Measurements from ENCODE around the gene F2R.

DNA sequence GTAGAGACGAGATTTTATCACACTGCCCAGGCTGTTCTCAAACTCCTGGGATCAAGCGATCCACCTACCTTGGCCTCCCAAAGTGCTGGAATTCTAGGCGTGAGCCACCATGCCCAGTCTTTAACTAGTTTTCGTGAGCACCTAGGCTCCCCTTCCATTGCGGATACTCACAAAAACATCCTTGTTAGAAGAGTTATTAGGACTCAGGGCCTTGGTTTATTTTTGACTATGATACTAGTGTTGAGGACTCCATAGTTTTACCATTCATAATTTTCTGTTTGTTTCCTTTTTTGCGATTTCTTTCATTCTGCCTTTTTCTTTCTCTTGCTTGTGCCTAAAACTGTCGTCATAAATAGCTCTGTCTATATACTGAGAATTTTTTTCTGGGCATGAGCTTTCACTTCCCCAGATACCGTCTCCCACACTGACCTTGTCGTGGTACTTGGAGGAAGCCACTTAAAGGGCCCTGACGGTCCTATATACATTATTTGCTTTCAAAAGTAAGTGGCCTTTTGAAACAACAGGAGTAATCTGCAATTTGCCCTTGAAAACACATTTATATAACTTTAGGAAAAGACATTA, 5.2 kb downstream of the F2R start:
- TF ChIP-seq, protein P1, sequence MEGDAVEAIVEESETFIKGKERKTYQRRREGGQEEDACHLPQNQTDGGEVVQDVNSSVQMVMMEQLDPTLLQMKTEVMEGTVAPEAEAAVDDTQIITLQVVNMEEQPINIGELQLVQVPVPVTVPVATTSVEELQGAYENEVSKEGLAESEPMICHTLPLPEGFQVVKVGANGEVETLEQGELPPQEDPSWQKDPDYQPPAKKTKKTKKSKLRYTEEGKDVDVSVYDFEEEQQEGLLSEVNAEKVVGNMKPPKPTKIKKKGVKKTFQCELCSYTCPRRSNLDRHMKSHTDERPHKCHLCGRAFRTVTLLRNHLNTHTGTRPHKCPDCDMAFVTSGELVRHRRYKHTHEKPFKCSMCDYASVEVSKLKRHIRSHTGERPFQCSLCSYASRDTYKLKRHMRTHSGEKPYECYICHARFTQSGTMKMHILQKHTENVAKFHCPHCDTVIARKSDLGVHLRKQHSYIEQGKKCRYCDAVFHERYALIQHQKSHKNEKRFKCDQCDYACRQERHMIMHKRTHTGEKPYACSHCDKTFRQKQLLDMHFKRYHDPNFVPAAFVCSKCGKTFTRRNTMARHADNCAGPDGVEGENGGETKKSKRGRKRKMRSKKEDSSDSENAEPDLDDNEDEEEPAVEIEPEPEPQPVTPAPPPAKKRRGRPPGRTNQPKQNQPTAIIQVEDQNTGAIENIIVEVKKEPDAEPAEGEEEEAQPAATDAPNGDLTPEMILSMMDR (IDR thresholded peaks at IDR 0.05), result no peak
- TF ChIP-seq POLR2A (IDR thresholded peaks at IDR 0.05), result no peak
